Endothelial cell of umbilical vein (primary cell): ENCODE measurements around the gene MRPS27. TPM values are rescaled to one million over a fixed set of nuclear protein-coding genes. Genes with fewer than 3 reads are reported as not detected.

ENCODE experiments used
- BruUV-seq: library from RNA; stranded (reverse); fragments of 400-500 nt; replicated peaks from 2 replicates; lab custom pipeline; 2021; lab: Mats Ljungman, UMichigan
- CTCF ChIA-PET: fragments of 300-600, 350-600 bp; sonication (Branson Sonifier 250); formaldehyde crosslinking; loops from one replicate; lab custom pipeline; 2021; ENCODE audit warnings: antibody characterized with exemption, inconsistent platforms; lab: Charles Lee
- POLR2A ChIA-PET: fragments of 300-600, 350-600 bp; sonication (Branson Sonifier 250); formaldehyde crosslinking; loops from one replicate; lab custom pipeline; 2021; ENCODE audit warnings: antibody characterized with exemption, inconsistent platforms; lab: Charles Lee
- DNase-seq: peaks from one replicate; pipeline ENCODE4 v3.0.0-alpha.2; 2011; ENCODE audit warnings: low read depth, low spot score
- FAIRE-seq: peaks from 2 replicates; lab custom pipeline; 2011; peaks lifted over from hg19 to GRCh38; lab: Jason Lieb, UNC
- H2AFZ ChIP-seq: 2 replicates; pipeline ENCODE4 v1.6.0; 2012; ENCODE audit warnings: low read depth, low read length, control low read depth, inconsistent platforms
- H3K27ac ChIP-seq: 2 replicates; pipeline ENCODE4 v1.5.1; 2011; ENCODE audit warnings: low read depth, mild to moderate bottlenecking, control low read depth, low read length, moderate library complexity; ENCODE audit not compliant: insufficient read depth
- H3K27me3 ChIP-seq, 2 experiments: 2 replicates each; pipeline versions ENCODE4 v1.6.0 to v1.6.1; 2011; ENCODE audit warnings: low read length in 2 of 2, mixed read lengths in 1 of 2; ENCODE audit not compliant: control insufficient read depth in 2 of 2, insufficient read depth in 2 of 2
- H3K36me3 ChIP-seq, 2 experiments: 2 replicates in 1 of 2; 3 replicates in 1 of 2; pipeline ENCODE4 v1.5.1; 2011; ENCODE audit warnings: low read length in 2 of 2, mild to moderate bottlenecking in 1 of 2, moderate library complexity in 1 of 2; ENCODE audit not compliant: control insufficient read depth in 2 of 2, insufficient read depth in 2 of 2; ENCODE audit errors: extremely low read depth in 1 of 2
- H3K4me1 ChIP-seq: 3 replicates; pipeline ENCODE4 v1.5.1; 2011; ENCODE audit warnings: mild to moderate bottlenecking, low read length; ENCODE audit not compliant: control insufficient read depth, insufficient read depth; ENCODE audit errors: extremely low read depth
- H3K4me2 ChIP-seq: 2 replicates; pipeline ENCODE4 v1.6.1; 2011; ENCODE audit warnings: low read length, control low read depth, mixed read lengths; ENCODE audit not compliant: insufficient read depth
- H3K4me3 ChIP-seq, 3 experiments: fragments of 200-600 bp in 1 of 3; sonication (generic), shearing (Covaris generic) in 1 of 3; replicated peaks in 1 of 3; 2 replicates each; pipeline ENCODE4 v1.5.1; 2011 to 2016; ENCODE audit warnings: control low read depth in 3 of 3, low read length in 3 of 3, mild to moderate bottlenecking in 2 of 3, inconsistent platforms in 1 of 3, low read depth in 1 of 3, moderate library complexity in 1 of 3; ENCODE audit not compliant: insufficient read depth in 1 of 3
- H3K79me2 ChIP-seq: 2 replicates; pipeline ENCODE4 v1.6.0; 2012; ENCODE audit warnings: low read length, inconsistent platforms; ENCODE audit not compliant: control insufficient read depth, insufficient read depth
- H3K9ac ChIP-seq: replicated peaks from 2 replicates; pipeline ENCODE3; 2011; ENCODE audit warnings: low read length, control low read depth; ENCODE audit not compliant: insufficient read depth; ENCODE audit errors: extremely low read depth
- H3K9me1 ChIP-seq: replicated peaks from 3 replicates; pipeline ENCODE4 v1.6.0; 2011; ENCODE audit warnings: mild to moderate bottlenecking, low read length; ENCODE audit not compliant: control insufficient read depth, insufficient read depth; ENCODE audit errors: extremely low read depth
- H3K9me3 ChIP-seq: replicated peaks from 2 replicates; pipeline ENCODE4 v1.5.1; 2012; ENCODE audit warnings: low read length, inconsistent platforms; ENCODE audit not compliant: control insufficient read depth, insufficient read depth
- H4K20me1 ChIP-seq: replicated peaks from 2 replicates; pipeline ENCODE3; 2011; ENCODE audit warnings: mild to moderate bottlenecking, low read length; ENCODE audit not compliant: control insufficient read depth, insufficient read depth; ENCODE audit errors: extremely low read depth
- CTCF ChIP-seq, 2 donors: IDR thresholded peaks; 1 replicate in 1 of 2; 2 replicates in 1 of 2; pipeline ENCODE4 v1.5.1; 2011; ENCODE audit warnings: low read length in 2 of 2, mild to moderate bottlenecking in 2 of 2, moderate library complexity in 2 of 2, control low read depth in 1 of 2, inconsistent platforms in 1 of 2, low read depth in 1 of 2; ENCODE audit not compliant: insufficient read depth in 1 of 2; ENCODE audit errors: extremely low read depth in 1 of 2
- EZH2 ChIP-seq: IDR thresholded peaks from 2 replicates; pipeline ENCODE4 v1.6.1; 2012; ENCODE audit warnings: borderline replicate concordance, low read depth, mild to moderate bottlenecking, moderate library complexity, low read length, inconsistent platforms; ENCODE audit not compliant: severe bottlenecking
- FOS ChIP-seq: IDR thresholded peaks from 2 replicates; pipeline ENCODE4 v1.6.1; 2011; ENCODE audit warnings: mild to moderate bottlenecking, low read length, moderate library complexity, borderline replicate concordance; ENCODE audit not compliant: insufficient read depth
- GATA2 ChIP-seq: IDR thresholded peaks from 2 replicates; pipeline ENCODE4 v1.7.0; 2011; ENCODE audit warnings: low read depth, mild to moderate bottlenecking, moderate library complexity, mixed read lengths, low read length; ENCODE audit not compliant: insufficient read length, insufficient read depth
- JUN ChIP-seq: IDR thresholded peaks from 2 replicates; pipeline ENCODE4 v1.6.1; 2011; ENCODE audit warnings: borderline replicate concordance, low read depth; ENCODE audit not compliant: insufficient read length, insufficient read depth
- MAX ChIP-seq: IDR thresholded peaks from 2 replicates; pipeline ENCODE4 v1.6.1; 2011; ENCODE audit not compliant: insufficient read depth, insufficient read length
- MYC ChIP-seq: IDR thresholded peaks from one replicate; pipeline ENCODE4 v1.6.1; 2011; ENCODE audit warnings: mild to moderate bottlenecking, low read depth, low read length
- POLR2A ChIP-seq: IDR thresholded peaks from 2 replicates; pipeline ENCODE4 v1.6.1; 2012; ENCODE audit warnings: low read depth, mild to moderate bottlenecking, control low read depth, low read length
- POLR2AphosphoS5 ChIP-seq: IDR thresholded peaks from 2 replicates; pipeline ENCODE4 v1.6.1; 2012; ENCODE audit warnings: low read depth, mild to moderate bottlenecking, control low read depth, low read length, moderate library complexity; ENCODE audit not compliant: insufficient read depth
- dilution Hi-C: fragments of 300-500 bp; cut with MboI; formaldehyde crosslinking; loops from one replicate; pipeline ENCODE4 v1.15.0; 2019; ENCODE audit warnings: low sequenced_read_pairs; ENCODE audit not compliant: extremely low pct_ligation_motif_present
- intact Hi-C: fragments of 100-400 bp; cut with micrococcal nuclease; formaldehyde crosslinking; loops from one replicate; pipeline ENCODE4 v1.10.0; 2022
- polyA plus RNA-seq, 4 experiments: library from polyadenylated mRNA; depleted of rRNA in 3 of 4; stranded (reverse) in 3 of 4; unstranded in 1 of 4; fragments of >200 nt; gene quantifications; 2 replicates each; pipeline versions ENCODE4 v1.2.1 to v1.2.3, GENCODE V29; 2011 to 2012; ENCODE audit warnings: missing spikeins in 1 of 4
- total RNA-seq: library from RNA; stranded (reverse); gene quantifications from 2 replicates; pipeline ENCODE4 v1.2.3, GENCODE V29; 2021

The MRPS27 gene
- total and polyA plus RNA-seq, 2 donors (not counting 3 experiments of a cell fraction or from before 2014, with no cell fraction given): 56.0 to 67.1 TPM

GRCh38 chr5:72280581-72281069, 39.4 kb downstream of the MRPS27 start:
- Histone ChIP-seq H3K36me3 (no peaks in the 10 kb centered on the region), H3K9ac (no peak overlapping the region), H3K79me2 (peaks cover 4% of the 10 kb centered on the region), H3K9me1 (no peaks in the 10 kb centered on the region), H3K4me3 (no peak overlapping the region), H3K27me3 (no peaks in the 10 kb centered on the region), H3K9me3 (no peaks in the 10 kb centered on the region), H4K20me1 (no peaks in the 10 kb centered on the region), H3K4me1 (peaks cover 18% of the 10 kb centered on the region), H3K4me2 (no peak overlapping the region), H3K27ac (no peak overlapping the region), H2AFZ (no peak overlapping the region)
- POLR2A ChIA-PET: no interaction called here
- BruUV-seq: no TSS peak
- dilution Hi-C loops: no loop called here
- FAIRE-seq (no peak), DNase-seq (peak; percentile 60)
- TF ChIP-seq MYC: no peak
- TF ChIP-seq FOS: no peak
- no peak for TF ChIP-seq EZH2
- peak; percentile 32 to 51 for TF ChIP-seq CTCF (IDR thresholded peaks at IDR 0.05; ENCODE audit: extremely low read depth in 1 of 2, insufficient read depth in 1 of 2, low read depth in 1 of 2, low read length in 2 of 2)
- TF ChIP-seq MAX: no peak
- TF ChIP-seq POLR2A: no peak
- TF ChIP-seq POLR2AphosphoS5: no peak
- peak; percentile 20 for TF ChIP-seq GATA2
- TF ChIP-seq JUN: no peak
- CTCF ChIA-PET: interaction anchor here (0.7 to 2.4 kb wide), 32 partner anchors 8 to 498 kb away, joined by 3 to 17 read pairs (median 4); partner anchors contain the start of genes MAP1B, MRPS27 and PTCD2
- intact Hi-C loops: no loop called here
